Measurements from ENCODE around the gene GNGT2.

DNA sequence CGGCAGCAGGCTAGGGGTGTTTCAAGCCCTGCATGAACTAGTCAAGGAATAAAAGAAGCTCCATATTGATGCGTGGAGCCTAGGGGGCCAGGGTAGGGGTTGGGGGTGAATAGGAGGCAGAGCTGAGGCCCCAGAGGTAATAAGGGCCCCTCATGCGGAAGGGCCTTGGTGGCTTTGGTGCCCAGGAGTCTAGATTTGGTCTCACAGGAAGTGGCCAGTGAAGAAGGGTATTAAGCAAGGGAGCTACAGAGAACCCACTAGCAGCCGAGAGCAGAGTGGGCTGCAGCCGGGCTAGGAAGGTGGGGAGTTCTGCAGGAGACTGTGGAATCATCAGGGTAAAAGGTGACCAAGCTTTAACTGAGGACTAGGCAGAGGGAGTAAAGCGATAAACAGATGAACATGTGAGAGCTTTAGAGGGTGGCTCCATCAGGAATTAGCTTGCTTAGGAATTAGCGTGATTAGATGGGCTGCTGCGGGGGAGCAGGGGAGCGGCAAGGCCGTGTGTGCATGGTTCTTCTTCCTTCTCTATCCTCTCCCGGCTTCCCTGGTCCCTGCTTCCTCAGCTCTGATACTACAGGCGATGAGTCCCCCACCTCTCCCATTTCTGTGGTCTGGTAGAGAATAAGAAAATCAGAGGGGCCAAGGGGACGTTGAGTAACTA is 9.8 kb downstream of the GNGT2 start:
- TF ChIP-seq, protein P1, sequence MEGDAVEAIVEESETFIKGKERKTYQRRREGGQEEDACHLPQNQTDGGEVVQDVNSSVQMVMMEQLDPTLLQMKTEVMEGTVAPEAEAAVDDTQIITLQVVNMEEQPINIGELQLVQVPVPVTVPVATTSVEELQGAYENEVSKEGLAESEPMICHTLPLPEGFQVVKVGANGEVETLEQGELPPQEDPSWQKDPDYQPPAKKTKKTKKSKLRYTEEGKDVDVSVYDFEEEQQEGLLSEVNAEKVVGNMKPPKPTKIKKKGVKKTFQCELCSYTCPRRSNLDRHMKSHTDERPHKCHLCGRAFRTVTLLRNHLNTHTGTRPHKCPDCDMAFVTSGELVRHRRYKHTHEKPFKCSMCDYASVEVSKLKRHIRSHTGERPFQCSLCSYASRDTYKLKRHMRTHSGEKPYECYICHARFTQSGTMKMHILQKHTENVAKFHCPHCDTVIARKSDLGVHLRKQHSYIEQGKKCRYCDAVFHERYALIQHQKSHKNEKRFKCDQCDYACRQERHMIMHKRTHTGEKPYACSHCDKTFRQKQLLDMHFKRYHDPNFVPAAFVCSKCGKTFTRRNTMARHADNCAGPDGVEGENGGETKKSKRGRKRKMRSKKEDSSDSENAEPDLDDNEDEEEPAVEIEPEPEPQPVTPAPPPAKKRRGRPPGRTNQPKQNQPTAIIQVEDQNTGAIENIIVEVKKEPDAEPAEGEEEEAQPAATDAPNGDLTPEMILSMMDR (IDR thresholded peaks at IDR 0.05; ENCODE audit: borderline replicate concordance, extremely low read depth, low read length, poor library complexity, severe bottlenecking), result no peak
- TF ChIP-seq EZH2 (IDR thresholded peaks at IDR 0.05; ENCODE audit: borderline replicate concordance, low read depth, low read length, severe bottlenecking), result no peak
